Stimulated activated CD4-positive, alpha-beta T cell treated with anti-CD3 and anti-CD28 coated beads, Interleukin-2, amount 100 ng/mL, for 24 hours (primary cell): ENCODE measurements around the gene MORF4L1.
"Not testable (repeated sequence)": the region's sequence is repeated elsewhere in the genome, so short reads cannot be mapped to it uniquely, and the experiment has no call there.

Source experiments
- DNase-seq, 2 donors: peaks; one replicate each; pipeline ENCODE4 v3.0.0-alpha.2; 2020

The MORF4L1 gene

GRCh38 chr15:78902281-78903032, 29.8 kb downstream of the MORF4L1 start:
- not testable (repeated sequence) for DNase-seq

- DNase-seq, result no peak
Observed at GRCh38 chr15:78904599-78905358, 32.1 kb downstream of the MORF4L1 start.

DNA sequence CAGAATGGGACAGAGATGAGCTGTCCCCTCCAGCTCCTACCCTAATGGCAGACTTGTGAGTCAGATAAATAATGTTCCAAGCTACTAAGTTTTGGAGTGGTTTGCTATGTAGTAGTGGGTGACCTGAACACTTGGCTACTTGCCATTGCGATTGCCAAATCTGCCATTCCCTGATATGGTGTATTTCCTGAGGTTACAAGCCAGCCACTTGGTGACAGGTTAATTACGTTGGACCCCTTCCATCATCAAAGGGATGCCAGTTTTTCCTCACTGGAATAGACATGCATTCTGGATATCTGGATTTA, 33.6 kb downstream of the MORF4L1 start:
- DNase-seq, result no peak

DNA sequence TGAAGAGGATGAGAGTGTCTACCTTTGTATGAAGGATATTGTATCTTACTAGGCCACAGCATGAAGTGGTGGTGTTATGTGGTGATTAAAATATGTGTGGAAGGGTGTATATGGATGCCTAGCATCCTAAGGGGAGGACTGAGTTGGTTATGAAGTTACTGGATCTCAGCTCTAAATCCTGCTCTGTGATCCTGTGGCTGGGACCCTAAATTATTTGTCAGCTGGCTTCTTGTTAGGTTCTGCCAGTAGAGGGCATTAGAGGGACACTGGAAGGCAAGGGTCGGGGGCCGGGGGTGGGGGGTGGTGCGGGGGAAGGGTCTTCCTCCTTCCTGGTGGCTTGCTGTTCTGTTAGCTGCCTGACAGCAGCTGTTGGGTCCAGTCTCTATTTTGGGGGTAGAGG, 34.9 kb downstream of the MORF4L1 start:
- no peak for DNase-seq

GRCh38 chr15:78909160-78909695, 36.5 kb downstream of the MORF4L1 start:
- no peak for DNase-seq

GRCh38 chr15:78909791-78910228, 37.1 kb downstream of the MORF4L1 start:
- DNase-seq, result peak in 1 of 2 donors; percentile 25

DNA sequence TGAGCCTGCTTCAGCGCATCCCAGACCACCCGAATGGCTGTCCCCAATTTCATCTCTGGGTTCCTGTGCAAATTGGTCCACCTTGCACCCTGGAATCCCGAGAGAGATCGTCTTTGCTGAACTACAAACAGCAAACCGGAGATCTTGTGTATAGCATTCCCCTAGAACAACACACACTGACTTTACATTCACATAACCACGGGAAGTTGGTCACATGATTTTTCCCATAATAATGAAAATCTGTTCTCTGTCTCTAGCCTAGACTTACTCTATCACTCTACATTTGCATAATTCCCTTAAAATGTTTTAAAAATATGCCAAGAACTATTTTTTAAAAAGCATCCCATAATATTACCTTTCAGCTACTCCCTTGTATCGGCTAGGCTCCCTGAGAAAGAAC, 37.6 kb downstream of the MORF4L1 start:
- DNase-seq, result no peak

DNA sequence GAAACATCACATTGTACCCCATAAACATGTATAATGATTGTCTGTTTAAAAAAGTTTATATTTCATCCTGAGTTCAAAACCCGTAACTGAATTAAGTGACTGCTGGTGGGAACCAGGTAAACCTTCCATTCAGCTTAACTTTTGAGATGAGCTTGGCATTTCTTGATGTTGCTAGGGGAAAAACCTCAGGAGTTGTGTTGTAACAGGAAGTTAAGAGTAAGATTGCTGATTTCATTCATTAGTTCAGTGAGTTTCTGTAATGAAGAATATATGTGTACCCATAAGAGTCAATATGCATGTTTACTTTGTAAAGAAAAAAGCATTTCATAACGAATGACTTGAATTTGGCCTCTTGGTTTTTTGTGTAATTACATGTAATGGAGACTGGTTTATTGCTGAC, 39.6 kb downstream of the MORF4L1 start:
- DNase-seq, result no peak

GRCh38 chr15:78913012-78913411, 40.3 kb downstream of the MORF4L1 start:
- no peak for DNase-seq

DNA sequence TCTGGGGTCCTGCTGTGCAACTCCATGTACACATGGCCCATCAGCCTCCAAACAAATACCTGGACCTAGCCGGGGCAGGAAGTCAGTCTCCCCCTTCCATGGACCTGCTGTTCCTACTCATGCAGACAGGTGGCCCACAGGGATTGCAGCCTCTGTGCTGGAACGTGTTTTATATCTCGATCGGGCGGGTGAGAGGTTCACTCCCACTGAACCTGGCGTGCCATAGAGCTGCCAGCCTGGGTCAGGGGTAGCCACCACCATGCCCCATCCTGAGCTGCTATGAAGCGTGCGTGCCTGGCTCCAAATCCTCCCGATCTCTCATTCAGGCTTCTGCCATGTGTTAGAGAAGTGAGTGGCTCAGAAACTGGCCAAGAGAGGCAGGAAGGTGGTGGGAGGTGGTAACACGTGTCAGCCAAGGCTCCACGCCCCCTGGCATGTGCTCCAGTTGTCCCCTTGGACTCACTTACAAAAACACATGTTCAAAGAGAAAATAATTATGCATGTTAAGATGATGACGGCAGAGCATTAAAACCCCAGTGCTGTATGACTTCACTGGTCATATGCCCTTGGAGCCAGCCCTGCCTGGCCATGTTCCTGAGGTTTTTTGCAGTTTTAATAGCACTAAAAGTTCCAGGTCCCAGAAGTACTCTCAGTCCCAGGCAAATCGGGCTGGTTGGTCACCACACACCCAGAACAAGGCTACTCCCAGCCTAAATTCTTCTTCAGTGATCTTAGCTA, 41.5 kb downstream of the MORF4L1 start:
- no peak for DNase-seq

DNA sequence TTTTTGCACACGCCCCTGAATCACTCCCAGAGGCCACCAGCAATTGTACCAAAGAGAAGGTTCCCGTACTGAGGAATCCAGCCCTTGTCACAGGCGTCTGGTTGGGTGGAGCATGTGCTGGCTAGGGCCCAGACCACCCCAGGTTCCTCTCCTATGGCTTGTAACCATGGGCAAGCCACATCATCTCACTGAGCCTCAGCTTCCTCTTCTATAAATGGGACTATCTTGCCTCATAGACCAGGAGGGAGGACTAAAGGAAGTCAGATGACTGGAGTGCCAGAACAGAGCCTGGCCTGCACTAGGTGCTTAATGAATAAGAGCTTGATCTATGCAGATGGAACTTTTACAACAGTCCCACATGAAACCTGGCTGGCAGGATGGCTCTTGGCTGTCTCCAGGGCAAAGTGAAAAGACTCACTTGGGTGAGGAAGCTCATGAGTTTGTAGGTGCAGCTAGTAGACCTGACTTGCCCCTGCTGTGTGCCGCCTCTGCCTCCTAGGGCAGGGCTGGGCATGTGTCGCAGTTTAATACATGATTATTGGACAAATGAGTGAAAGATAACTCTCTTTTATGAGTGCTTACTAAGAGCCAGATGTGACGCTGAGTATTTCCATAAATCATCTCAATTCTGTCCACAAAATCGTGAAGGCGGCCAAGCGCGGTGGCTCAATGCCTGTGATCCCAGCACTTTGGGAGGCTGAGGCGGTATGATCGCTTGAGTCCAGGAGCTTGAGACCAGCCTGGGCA, 42.8 kb downstream of the MORF4L1 start:
- DNase-seq, result no peak

GRCh38 chr15:78916088-78916487, 43.4 kb downstream of the MORF4L1 start:
- DNase-seq, result no peak

GRCh38 chr15:78917888-78918287, 45.2 kb downstream of the MORF4L1 start:
- no peak for DNase-seq

DNA sequence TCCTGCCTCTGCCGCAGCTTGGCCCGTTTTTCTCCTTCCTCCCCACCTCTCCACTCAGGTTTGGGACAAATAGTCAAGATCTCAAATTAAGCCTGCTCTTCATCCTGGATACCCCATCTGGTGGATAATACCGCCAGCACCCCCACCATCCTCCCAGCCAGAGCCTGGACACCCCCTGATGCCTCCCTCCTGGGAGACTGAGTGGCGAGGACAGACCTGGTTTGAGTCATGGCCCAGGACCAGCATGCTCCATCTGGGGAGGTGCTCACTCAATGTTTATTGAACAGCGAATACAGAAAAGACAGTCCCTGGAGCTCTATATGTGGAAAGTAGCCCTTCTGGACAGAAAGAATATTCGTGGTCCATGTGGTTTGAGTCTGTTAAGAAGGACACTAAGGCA, 48.8 kb downstream of the MORF4L1 start:
- DNase-seq, result no peak

DNA sequence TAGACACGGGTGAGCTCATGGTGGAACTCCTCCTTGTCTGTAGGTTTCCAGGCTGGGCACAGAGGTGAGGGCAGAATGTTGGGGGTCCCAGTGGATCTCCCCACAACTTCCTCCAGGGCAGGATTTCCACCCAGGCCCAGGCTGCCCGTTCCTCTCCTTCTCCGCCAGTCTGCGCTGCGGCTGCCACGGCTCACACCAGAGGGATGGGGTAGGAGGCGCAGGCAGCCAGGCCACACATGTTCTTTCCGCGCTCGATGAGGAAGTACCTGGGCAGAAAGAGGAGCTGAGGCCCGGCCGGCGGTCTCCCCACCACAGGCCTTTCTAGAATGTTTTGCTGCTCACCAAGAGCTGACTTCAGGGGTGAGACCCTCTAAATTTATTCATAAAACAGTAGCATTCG, 49.2 kb downstream of the MORF4L1 start:
- DNase-seq, result no peak

DNA sequence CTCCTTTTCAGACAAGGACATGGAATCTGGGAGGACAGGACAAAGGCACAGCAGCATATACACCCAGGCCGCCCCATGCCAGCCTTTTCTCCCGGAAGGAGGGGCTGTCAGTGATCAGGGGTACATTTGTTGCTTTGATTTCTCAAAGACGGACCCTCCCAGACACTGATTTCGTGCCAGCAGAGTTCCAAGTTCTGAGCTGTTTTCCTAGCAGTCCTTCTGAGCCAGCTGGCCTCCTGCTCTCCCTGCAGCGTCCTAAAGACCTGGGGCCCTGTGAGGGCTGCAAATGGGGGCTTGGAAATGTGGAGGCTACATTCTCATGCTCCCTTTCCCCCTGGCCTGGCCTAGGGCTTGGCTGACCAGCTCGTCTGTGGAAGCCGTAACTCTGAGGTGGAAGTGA, 49.8 kb downstream of the MORF4L1 start:
- no peak for DNase-seq

DNA sequence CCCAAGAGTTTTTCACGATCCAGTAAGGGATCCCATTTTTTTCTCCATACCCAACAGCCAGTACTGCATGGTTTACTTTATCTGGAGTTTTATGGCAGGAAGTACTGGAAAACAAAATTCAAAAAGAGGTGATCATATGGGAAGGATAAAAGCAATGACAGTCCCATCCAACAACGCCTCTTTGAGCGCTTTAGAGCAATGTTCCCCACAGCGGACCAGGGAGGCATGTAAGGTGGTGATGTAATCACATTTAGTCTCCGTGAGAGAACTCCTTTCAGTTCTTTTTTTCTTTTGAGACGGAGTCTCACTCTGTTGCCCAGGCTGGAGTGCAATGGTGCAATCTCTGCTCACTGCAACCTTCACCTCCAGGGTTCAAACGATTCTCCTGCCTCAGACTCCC, 50.3 kb downstream of the MORF4L1 start:
- no peak for DNase-seq

DNA sequence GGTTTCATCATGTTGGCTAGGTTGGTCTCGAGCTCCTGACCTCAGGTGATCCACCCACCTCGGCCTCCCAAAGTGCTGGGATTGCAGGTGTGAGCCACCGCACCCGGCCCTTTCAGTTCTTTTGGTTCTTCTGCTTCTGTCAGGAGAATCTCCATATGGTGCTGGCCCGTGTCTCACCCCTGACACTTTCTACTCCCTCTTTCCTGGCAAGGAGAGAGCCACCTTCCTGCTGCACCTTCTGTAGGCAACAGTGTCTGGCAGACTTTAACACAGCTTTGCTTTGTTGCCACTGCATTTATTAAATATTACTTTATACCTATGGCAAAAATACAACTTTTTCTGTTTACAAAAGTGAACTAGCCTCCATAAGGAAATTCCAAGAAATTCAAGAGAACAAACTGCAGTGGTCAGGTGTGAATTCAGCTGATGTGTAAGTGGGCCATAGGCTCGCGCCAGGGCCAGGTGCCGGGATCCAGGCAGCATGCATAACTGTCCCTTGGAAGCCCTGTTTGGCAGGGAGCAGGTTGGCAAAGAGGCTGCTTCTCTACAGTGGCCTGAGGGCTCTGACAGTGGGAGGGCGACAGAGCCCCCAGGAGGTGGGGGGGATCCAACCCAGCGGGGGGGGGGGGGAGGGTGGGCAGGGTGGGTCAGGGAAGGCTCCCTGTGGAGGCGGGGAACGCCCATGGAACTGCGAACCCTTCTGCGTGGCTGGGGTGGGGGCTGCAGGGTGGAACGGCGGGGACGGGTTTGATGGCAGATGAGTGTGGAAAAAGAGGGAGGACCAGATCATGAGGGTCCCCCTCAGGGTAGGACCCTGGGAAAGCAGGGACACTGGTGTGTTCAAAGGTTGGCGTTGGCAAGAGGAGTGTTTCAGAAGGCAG, 51.0 kb downstream of the MORF4L1 start:
- DNase-seq, result no peak

- DNase-seq, result no peak
Observed at GRCh38 chr15:78925076-78925624, 52.5 kb downstream of the MORF4L1 start.

GRCh38 chr15:78925956-78926743, 53.5 kb downstream of the MORF4L1 start:
- DNase-seq, result no peak
